ENCODE measurements around the gene TRIM74.
"Not testable (repeated sequence)": the region's sequence is repeated elsewhere in the genome, so short reads cannot be mapped to it uniquely, and the experiment has no call there.

DNA sequence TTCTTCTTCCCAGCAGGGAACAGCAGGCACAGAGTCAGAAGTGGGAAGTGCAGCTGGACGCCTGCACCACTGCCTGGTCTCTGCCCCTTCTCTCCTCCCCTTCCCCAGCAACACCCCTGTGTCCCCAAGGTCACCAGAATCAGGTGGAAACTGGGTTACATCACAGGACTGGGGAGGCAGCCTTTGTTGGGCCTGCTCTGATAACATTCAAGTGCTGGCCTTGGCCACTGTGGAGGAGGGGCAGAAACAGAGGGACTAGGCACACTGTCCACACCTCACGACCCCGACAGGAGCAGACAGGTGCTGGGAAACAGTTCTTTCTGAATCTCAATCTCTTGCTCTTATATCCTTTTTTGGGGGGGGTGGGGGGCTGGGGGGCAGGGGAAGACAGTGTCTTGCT is 2.4 kb downstream of the TRIM74 start:
- not testable (repeated sequence) for TF ChIP-seq POLR2A (IDR thresholded peaks at IDR 0.05)
- TF ChIP-seq, protein P1, sequence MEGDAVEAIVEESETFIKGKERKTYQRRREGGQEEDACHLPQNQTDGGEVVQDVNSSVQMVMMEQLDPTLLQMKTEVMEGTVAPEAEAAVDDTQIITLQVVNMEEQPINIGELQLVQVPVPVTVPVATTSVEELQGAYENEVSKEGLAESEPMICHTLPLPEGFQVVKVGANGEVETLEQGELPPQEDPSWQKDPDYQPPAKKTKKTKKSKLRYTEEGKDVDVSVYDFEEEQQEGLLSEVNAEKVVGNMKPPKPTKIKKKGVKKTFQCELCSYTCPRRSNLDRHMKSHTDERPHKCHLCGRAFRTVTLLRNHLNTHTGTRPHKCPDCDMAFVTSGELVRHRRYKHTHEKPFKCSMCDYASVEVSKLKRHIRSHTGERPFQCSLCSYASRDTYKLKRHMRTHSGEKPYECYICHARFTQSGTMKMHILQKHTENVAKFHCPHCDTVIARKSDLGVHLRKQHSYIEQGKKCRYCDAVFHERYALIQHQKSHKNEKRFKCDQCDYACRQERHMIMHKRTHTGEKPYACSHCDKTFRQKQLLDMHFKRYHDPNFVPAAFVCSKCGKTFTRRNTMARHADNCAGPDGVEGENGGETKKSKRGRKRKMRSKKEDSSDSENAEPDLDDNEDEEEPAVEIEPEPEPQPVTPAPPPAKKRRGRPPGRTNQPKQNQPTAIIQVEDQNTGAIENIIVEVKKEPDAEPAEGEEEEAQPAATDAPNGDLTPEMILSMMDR (IDR thresholded peaks at IDR 0.05): not testable (repeated sequence)
